M059J (cell line): Measurements from ENCODE around the gene WWOX. TPM values are rescaled to one million over a fixed set of nuclear protein-coding genes. Genes with fewer than 3 reads are reported as not detected.

Experiments
- DNase-seq: peaks from one replicate; pipeline ENCODE4 v3.0.0-alpha.2; 2012; ENCODE audit warnings: low read depth
- total RNA-seq: library from RNA; depleted of rRNA; stranded (reverse); fragments of >200 nt; shearing (Covaris generic); gene quantifications from 2 replicates; pipeline ENCODE4 v1.2.3, GENCODE V29; 2014

The WWOX gene
- total RNA-seq, 1 experiment from 2014 or later: 13.7 TPM

GRCh38 chr16:79096246-79096645 lies 996.8 kb downstream of the WWOX start:
- DNase-seq: no peak

- DNase-seq: no peak
Measured at GRCh38 chr16:79097166-79097565, 997.7 kb downstream of the WWOX start.

GRCh38 chr16:79097771-79098170 lies 998.3 kb downstream of the WWOX start:
- DNase-seq: no peak

GRCh38 chr16:79098907-79099306 lies 999.5 kb downstream of the WWOX start:
- DNase-seq: no peak

GRCh38 chr16:79099716-79100115 lies 1000.3 kb downstream of the WWOX start:
- no peak for DNase-seq

- no peak for DNase-seq
Measured at GRCh38 chr16:79100447-79100846, 1001.0 kb downstream of the WWOX start.

- no peak for DNase-seq
Measured at GRCh38 chr16:79101491-79101890, 1002.0 kb downstream of the WWOX start.

GRCh38 chr16:79104567-79104966 lies 1005.1 kb downstream of the WWOX start:
- no peak for DNase-seq

- DNase-seq: no peak
Measured at GRCh38 chr16:79107301-79107700, 1007.8 kb downstream of the WWOX start.

- no peak for DNase-seq
Measured at GRCh38 chr16:79109771-79110170, 1010.3 kb downstream of the WWOX start.

GRCh38 chr16:79110242-79110641 lies 1010.8 kb downstream of the WWOX start:
- DNase-seq: no peak

GRCh38 chr16:79110953-79111352 lies 1011.5 kb downstream of the WWOX start:
- no peak for DNase-seq

GRCh38 chr16:79112462-79112861 lies 1013.0 kb downstream of the WWOX start:
- DNase-seq: no peak

GRCh38 chr16:79113826-79114225 lies 1014.4 kb downstream of the WWOX start:
- no peak for DNase-seq

- no peak for DNase-seq
Measured at GRCh38 chr16:79114759-79115158, 1015.3 kb downstream of the WWOX start.

- DNase-seq: no peak
Measured at GRCh38 chr16:79121906-79122305, 1022.5 kb downstream of the WWOX start.

- DNase-seq: no peak
Measured at GRCh38 chr16:79122343-79122742, 1022.9 kb downstream of the WWOX start.

- DNase-seq: no peak
Measured at GRCh38 chr16:79124016-79124756, 1024.7 kb downstream of the WWOX start.

GRCh38 chr16:79127766-79128165 lies 1028.3 kb downstream of the WWOX start:
- DNase-seq: no peak

GRCh38 chr16:79128706-79129105 lies 1029.3 kb downstream of the WWOX start:
- no peak for DNase-seq

- no peak for DNase-seq
Measured at GRCh38 chr16:79130616-79131015, 1031.2 kb downstream of the WWOX start.

- DNase-seq: no peak
Measured at GRCh38 chr16:79131321-79132075, 1032.0 kb downstream of the WWOX start.

- no peak for DNase-seq
Measured at GRCh38 chr16:79132701-79133100, 1033.2 kb downstream of the WWOX start.
